ENCODE measurements around the gene PHACTR1.

The PHACTR1 gene

DNA sequence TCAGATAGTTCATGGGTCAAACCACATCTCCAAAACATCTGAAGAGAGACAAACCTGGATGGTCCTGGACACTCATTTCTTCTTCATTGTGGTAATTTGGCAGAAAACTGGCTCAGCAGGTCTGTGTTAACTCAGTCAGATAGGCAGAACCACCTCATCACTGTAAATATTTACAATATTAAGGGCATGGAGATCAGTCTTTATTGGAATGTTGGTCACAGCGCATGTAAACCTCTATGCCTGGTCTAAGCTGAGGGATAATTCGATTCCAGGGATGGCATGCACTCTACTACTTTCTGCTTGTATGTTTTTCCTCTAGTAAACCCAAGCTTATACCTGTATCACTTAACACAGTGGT lies 615.8 kb downstream of the PHACTR1 start:
- DNase-seq = no peak

DNA sequence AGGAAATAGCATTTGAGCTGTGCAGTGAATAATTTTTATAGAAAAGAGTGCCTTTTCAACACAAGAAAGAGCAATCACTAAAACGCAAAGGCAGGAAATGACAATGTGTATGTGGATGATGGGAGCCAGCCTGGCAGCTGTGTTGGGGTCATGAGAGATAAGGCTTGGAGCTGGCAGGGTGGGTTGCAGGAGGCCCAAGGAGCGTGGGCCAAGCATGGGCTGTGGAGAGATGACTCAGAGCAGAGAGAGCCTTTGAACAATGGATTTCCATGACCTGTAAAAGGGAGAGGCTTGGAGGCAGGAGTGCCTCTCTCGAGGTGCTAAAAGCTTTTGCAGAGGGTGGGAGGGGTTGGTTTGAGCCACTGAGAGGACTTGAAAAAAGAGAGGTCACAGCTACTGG lies 618.4 kb downstream of the PHACTR1 start:
- no peak for DNase-seq

DNA sequence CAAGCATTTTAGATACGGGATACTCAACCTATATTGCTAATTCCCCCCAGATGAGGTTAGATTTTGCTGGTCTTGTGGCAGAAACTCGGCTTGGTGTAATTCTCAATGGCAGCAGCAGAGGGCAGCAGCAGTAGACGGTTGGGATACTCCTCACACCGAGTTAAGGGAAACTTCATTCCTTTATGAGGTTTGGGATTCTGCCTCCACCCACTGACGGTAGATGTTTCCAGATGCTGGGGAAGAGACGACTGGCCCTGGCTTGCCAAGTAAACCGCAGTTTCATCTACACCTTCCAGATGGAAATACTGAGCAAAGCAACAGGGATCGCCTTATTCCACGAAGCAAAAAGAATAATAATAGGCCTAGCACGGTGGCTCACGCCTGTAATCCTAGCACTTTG lies 620.0 kb downstream of the PHACTR1 start:
- DNase-seq = no peak

DNA sequence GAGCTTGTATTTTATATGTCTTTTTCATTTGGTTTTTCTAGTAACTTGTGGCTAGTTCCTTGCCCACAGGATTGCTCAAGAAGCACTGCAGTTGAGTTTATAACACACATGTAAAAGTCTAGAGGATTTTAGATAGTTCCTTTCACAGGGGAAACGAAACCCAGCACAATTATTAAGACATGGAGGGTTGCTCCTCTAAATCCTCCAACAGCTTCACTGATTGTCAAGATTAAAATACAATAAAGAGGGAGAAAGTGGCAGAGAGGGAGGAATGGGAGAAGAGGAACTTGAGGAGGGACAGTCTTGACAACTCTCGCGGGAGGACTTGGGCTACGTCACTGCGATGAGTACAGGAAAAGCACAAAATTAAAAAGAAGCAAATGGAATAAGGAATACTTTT lies 621.5 kb downstream of the PHACTR1 start:
- DNase-seq = no peak

Data from DMS79 (cell line).